Esophagus (tissue), 2 donors: ENCODE results near the gene OR2A2. TPM values are rescaled to one million over a fixed set of nuclear protein-coding genes. Genes with fewer than 3 reads are reported as not detected.

Source experiments
- H3K27ac ChIP-seq, 2 donors: one replicate each; pipeline ENCODE4 v1.5.1; 2013; ENCODE audit warnings: low read depth in 2 of 2, mild to moderate bottlenecking in 2 of 2, inconsistent platforms in 1 of 2, low read length in 1 of 2, moderate library complexity in 1 of 2
- H3K27me3 ChIP-seq, 2 donors: one replicate each; pipeline ENCODE4 v1.6.1; 2013; ENCODE audit warnings: low read length in 2 of 2, control low read depth in 1 of 2, mild to moderate bottlenecking in 1 of 2; ENCODE audit not compliant: insufficient read depth in 2 of 2, control insufficient read depth in 1 of 2
- H3K36me3 ChIP-seq, 2 donors: one replicate each; pipeline ENCODE4 v1.6.1; 2013; ENCODE audit warnings: low read length in 1 of 2; ENCODE audit not compliant: control insufficient read depth in 2 of 2, insufficient read depth in 2 of 2
- H3K4me1 ChIP-seq, 2 donors: one replicate each; pipeline ENCODE4 v1.6.1; 2013; ENCODE audit warnings: low read length in 1 of 2; ENCODE audit not compliant: control insufficient read depth in 2 of 2, insufficient read depth in 2 of 2
- H3K4me3 ChIP-seq, 2 donors: one replicate each; pipeline ENCODE4 v1.5.1; 2013; ENCODE audit warnings: low read length in 2 of 2, mild to moderate bottlenecking in 2 of 2, low read depth in 1 of 2, moderate library complexity in 1 of 2
- H3K9me3 ChIP-seq, 2 donors: one replicate each; pipeline ENCODE4 v1.6.1; 2013; ENCODE audit warnings: mild to moderate bottlenecking in 2 of 2, low read depth in 1 of 2, low read length in 1 of 2, moderate library complexity in 1 of 2; ENCODE audit not compliant: control insufficient read depth in 2 of 2, insufficient read depth in 1 of 2
- WGBS, 2 donors: extraction: QIAGEN DNeasy Blood & Tissue Kit; methylation state at CpG; one replicate each; pipeline ENCODE4 v1.1.7; 2013; 5-methylcytosine and 5-hydroxymethylcytosine counted together
- polyA plus RNA-seq, 2 donors: library from polyadenylated mRNA; stranded (reverse); fragments of 200-250 nt; gene quantifications; one replicate each; pipeline ENCODE4 v1.2.3, GENCODE V29; 2013
- donor health status: healthy with polysubstance abuse.
- donor health status: Bipolar disorder and iron deficiency.

Gene OR2A2
- polyA plus RNA-seq, 2 donors, result not detected

DNA sequence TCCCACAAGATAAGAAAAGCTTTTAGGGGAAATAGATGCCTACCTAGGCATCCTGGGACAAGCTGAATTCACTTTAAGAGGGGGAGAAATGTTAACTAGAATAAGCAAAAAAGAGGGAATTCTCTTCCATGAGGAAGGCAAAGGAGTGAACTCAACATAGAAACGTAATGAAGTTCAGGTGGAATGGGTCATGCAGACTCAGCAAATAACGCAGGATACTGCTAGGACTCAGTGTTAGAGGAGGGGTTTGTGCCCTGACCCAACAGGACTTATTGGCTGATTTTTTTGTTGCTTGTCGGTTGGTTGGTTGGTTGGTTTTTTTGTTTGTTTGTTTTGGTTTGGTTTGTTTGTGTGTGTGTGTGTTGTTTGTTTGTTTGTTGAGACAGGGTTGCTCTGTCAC, 22.9 kb downstream of the OR2A2 start:
- WGBS, 2 donors, result 66 to 76% methylated on average over 3 of the region's 3 CpGs

DNA sequence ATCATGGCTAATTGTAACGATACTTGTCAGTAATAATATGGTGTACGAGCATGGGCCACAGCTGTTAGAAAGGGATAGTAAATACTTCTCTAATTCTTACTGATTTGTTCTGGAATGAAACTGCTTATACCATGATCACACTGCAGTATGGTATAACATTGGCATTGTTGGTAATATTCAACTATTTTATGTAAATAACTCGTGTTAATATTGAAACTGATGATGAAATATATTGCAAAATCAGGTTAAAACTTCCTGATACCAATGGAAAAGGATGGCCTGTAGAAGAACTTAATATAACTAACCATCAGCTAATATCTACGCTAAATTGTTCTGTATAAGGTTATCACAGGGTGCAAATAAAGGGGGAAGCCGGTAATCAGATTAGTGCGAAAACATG, 23.9 kb downstream of the OR2A2 start:
- H3K9me3 ChIP-seq, result no peaks in the 10 kb centered on the region
- 84% methylated on average over 6 of the region's 6 CpGs for WGBS, 2 donors
- no peaks in the 10 kb centered on the region for H3K36me3 ChIP-seq
- H3K27ac ChIP-seq, result no peak overlapping the region
- H3K27me3 ChIP-seq, result no peaks in the 10 kb centered on the region
- no peak overlapping the region for H3K4me3 ChIP-seq
- no peaks in the 10 kb centered on the region for H3K4me1 ChIP-seq

More for the DNA sequence above, 22.9 kb downstream of the OR2A2 start:
- Histone ChIP-seq H3K27me3 (no peaks in the 10 kb centered on the region), H3K36me3 (no peaks in the 10 kb centered on the region), H3K4me1 (no peaks in the 10 kb centered on the region), H3K4me3 (no peak overlapping the region), H3K9me3 (no peaks in the 10 kb centered on the region), H3K27ac (no peak overlapping the region)

DNA sequence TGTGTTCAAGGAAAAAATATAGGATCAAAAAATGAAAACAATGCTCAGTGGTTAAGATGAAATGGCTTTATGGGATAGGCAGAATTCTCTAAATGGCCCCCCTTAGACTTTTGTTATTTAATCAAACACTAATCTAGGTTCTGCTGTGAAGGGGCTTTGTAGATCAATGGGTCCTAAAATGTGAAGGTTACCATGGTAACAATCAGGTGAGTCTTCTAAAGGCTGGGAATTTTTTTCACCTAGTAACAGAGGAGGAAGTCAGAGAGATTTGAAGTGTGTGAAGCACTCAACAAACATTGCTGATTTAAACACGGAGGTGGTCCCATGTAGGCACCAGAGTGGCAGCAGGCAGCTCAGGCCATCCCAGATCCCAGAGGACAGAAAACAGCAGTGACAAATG, 24.7 kb downstream of the OR2A2 start:
- Histone ChIP-seq H3K4me1 (no peaks in the 10 kb centered on the region), H3K4me3 (no peak overlapping the region), H3K27ac (no peak overlapping the region), H3K9me3 (no peaks in the 10 kb centered on the region), H3K36me3 (no peaks in the 10 kb centered on the region), H3K27me3 (no peaks in the 10 kb centered on the region)
- 55 to 64% methylated on average over 1 of the region's 1 CpG for WGBS, 2 donors

DNA sequence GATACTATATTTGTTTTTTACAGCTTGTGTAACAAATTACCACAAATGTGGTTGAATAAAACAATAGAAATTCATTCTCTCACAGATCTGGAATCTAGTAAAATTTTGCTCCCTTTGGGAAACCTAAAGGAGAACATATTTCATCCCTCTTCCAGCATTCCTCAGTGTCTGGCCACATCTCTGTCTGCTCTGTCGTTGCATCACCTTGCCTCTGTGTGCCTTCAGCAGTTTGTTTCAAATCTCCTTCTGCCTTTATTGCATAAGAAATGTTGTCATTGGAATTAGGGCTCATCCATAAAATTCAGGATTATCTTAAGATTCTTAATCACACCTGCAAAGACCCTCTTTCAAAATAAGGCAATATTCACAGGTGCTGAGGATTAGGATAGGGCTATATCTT, 28.1 kb downstream of the OR2A2 start:
- H3K4me1 ChIP-seq, result no peaks in the 10 kb centered on the region
- H3K36me3 ChIP-seq, result no peaks in the 10 kb centered on the region
- H3K9me3 ChIP-seq, result no peaks in the 10 kb centered on the region
- no peak overlapping the region for H3K4me3 ChIP-seq
- no peak overlapping the region for H3K27ac ChIP-seq
- 58 to 72% methylated on average over 1 of the region's 1 CpG for WGBS, 2 donors
- H3K27me3 ChIP-seq, result no peaks in the 10 kb centered on the region

DNA sequence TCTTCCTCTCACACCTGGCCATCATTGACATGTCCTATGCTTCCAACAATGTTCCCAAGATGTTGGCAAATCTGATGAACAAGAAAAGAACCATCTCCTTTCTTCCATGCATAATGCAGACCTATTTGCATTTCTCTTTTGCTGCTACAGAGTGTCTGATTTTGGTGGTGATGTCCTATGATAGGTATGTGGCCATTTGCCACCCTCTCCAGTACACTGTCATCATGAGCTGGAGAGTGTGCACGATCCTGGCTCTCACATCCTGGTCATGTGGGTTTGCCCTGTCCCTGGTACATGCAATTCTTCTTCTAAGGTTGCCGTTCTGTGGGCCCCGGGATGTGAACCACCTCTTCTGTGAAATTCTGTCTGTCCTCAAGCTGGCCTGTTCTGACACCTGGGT, 32.8 kb downstream of the OR2A2 start:
- 81 to 87% methylated on average over 3 of the region's 3 CpGs for WGBS, 2 donors
- peaks cover 4 to 5% of the 10 kb centered on the region in 2 donors for H3K9me3 ChIP-seq
- H3K27me3 ChIP-seq, result no peaks in the 10 kb centered on the region

DNA sequence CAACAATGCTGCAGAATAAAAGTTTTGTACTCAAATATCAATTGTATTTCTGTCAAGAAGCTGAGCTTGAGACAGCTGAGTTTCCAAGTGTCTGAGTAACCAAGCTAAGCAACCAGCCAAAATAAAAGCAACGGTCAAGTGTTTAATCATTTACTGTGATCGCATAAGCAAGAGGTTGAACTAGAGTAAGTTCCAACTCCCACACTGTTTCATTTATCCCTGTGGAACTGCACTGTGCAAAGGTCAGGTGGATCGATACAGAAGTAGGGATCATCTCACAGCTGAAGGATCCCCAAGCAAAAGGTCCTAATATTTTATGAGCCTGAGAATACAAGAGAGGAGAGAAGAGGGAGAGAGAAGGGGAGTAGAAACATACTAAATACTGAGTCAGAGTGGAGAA, 35.0 kb downstream of the OR2A2 start:
- Histone ChIP-seq H3K9me3 (peaks cover 7 to 8% of the 10 kb centered on the region in 2 donors), H3K36me3 (no peaks in the 10 kb centered on the region), H3K4me3 (no peak overlapping the region), H3K27me3 (no peaks in the 10 kb centered on the region), H3K4me1 (no peaks in the 10 kb centered on the region), H3K27ac (no peak overlapping the region)
- WGBS, 2 donors, result 92 to 94% methylated on average over 3 of the region's 3 CpGs

More for the DNA sequence above, 32.8 kb downstream of the OR2A2 start:
- Histone ChIP-seq H3K4me1 (no peaks in the 10 kb centered on the region), H3K27ac (no peak overlapping the region), H3K36me3 (no peaks in the 10 kb centered on the region), H3K4me3 (no peak overlapping the region)

DNA sequence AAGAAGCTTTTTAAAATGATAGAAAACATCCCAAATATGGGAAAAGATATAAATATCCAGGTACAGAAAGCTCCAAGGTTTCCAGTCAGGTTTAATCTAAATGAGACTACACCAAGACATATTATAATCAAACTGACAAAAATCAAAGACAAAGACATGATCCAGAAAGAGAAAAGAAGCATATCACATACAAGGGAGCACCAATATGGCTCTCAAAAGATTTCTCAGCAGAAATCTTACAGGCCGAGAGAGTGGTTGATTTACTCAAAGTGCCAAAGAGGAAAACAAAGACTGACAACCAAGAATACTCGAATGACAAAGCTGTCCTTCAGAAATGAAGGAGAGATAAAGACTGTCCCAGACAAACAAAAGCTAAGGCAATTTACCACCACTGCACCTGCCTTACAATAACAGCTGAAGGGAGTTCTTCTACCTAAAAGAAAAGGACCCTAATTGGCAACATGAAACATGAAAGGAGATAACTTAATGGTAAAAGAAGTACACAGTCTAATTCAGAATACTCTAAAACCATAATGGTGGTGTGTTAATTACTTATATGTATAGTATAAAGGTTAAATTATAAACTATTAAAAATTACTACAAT, 38.9 kb downstream of the OR2A2 start:
- Histone ChIP-seq H3K27me3 (no peaks in the 10 kb centered on the region), H3K4me3 (no peak overlapping the region), H3K36me3 (no peaks in the 10 kb centered on the region), H3K9me3 (peaks cover 7 to 8% of the 10 kb centered on the region in 2 donors), H3K27ac (no peak overlapping the region), H3K4me1 (no peaks in the 10 kb centered on the region)
- 77 to 80% methylated on average over 2 of the region's 2 CpGs for WGBS, 2 donors

DNA sequence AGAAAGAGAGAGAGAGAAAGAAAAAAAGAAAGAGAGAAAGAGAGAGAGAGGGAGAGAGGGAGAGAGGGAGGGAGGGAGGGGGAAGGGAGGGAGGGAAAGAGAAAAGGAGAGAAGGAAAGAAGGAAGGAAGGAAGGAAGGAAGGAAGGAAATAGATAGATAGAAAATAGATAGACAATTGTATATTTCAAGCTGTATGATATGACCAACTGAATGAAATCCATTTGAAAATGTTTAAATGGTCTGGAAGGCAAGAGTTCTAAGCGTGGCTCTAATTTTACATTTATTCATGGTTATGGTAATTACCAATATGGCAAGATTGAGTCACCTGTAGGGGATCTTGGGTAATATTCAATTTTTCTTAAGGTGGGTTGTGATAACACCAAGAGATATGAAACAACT, 49.5 kb downstream of the OR2A2 start:
- H3K4me3 ChIP-seq, result no peak overlapping the region
- no peaks in the 10 kb centered on the region for H3K4me1 ChIP-seq
- H3K27me3 ChIP-seq, result no peaks in the 10 kb centered on the region
- H3K36me3 ChIP-seq, result no peaks in the 10 kb centered on the region
- 89 to 97% methylated on average over 1 of the region's 1 CpG for WGBS, 2 donors
- no peaks in the 10 kb centered on the region for H3K9me3 ChIP-seq
- no peak overlapping the region for H3K27ac ChIP-seq

Other genes with a start within 250 kb of the OR2A2 start
- 1 to 10 TPM; 7.4 to 8.8 TPM for gene TCAF1, start 207.4 kb upstream of the OR2A2 start, polyA plus RNA-seq
- gene OR2F2, start 174.3 kb upstream of the OR2A2 start, polyA plus RNA-seq, result not detected
- not detected for gene OR2F1, start 154.7 kb upstream of the OR2A2 start, polyA plus RNA-seq
- not detected for gene OR6B1, start 109.3 kb upstream of the OR2A2 start, polyA plus RNA-seq
- gene OR2A5, start 60.6 kb upstream of the OR2A2 start, polyA plus RNA-seq, result not detected
- gene OR2A25, start 39.8 kb upstream of the OR2A2 start, polyA plus RNA-seq, result not detected
- gene OR2A12, start 23.3 kb upstream of the OR2A2 start, polyA plus RNA-seq, result not detected
- gene OR2A14, start 13.6 kb downstream of the OR2A2 start, polyA plus RNA-seq, result not detected
- gene CTAGE4, start 73.9 kb downstream of the OR2A2 start, polyA plus RNA-seq, result 1 to 10 TPM; 3.2 to 4.3 TPM
- gene ARHGEF35, start 86.2 kb downstream of the OR2A2 start, polyA plus RNA-seq, result 10 to 100 TPM; 20.0 to 20.1 TPM
- gene OR2A42, start 130.0 kb downstream of the OR2A2 start, polyA plus RNA-seq, result under 1 TPM in 1 of 2 donors, not detected in 1; 0.02 TPM
- gene OR2A7, start 155.2 kb downstream of the OR2A2 start, polyA plus RNA-seq, result 1 to 10 TPM; 1.1 to 1.6 TPM
- 1 to 10 TPM in 1 of 2 donors, under 1 TPM in 1; 0.01 to 2.5 TPM for gene CTAGE8, start 159.7 kb downstream of the OR2A2 start, polyA plus RNA-seq
- gene OR2A1, start 202.8 kb downstream of the OR2A2 start, polyA plus RNA-seq, result under 1 TPM in 1 of 2 donors, not detected in 1; 0.01 TPM
- gene ARHGEF5, start 245.8 kb downstream of the OR2A2 start, polyA plus RNA-seq, result 10 to 100 TPM; 14.6 to 22.1 TPM